Dermis blood vessel endothelial cell (primary cell): ENCODE data around the gene SDC4. TPM values are rescaled to one million over a fixed set of nuclear protein-coding genes. Genes with fewer than 3 reads are reported as not detected.

Experiments
- DNase-seq: peaks from one replicate; pipeline ENCODE4 v3.0.0; 2010
- total RNA-seq: library from RNA; depleted of rRNA; stranded (reverse); fragments of >200 nt; gene quantifications from 2 replicates; pipeline ENCODE4 v1.2.3, GENCODE V29; 2014

SDC4 gene
- total RNA-seq, result 41.5 and 79.3 TPM in 2 replicates

- DNase-seq, result peak; percentile 69
Measured at GRCh38 chr20:45347936-45348778, at the start of gene SDC4. Gene SDC4, minus strand, starts transcription at chr20:45348424. Its CDS starts 40 bp downstream, at chr20:45348384.

GRCh38 chr20:45395114-45395415 lies 46.8 kb upstream of the SDC4 start:
- no peak for DNase-seq

- no peak for DNase-seq
Measured at GRCh38 chr20:45394221-45395113, 46.2 kb upstream of the SDC4 start.

- DNase-seq, result no peak
Measured at GRCh38 chr20:45392733-45393132, 44.5 kb upstream of the SDC4 start.

GRCh38 chr20:45391559-45391958 lies 43.3 kb upstream of the SDC4 start:
- DNase-seq, result no peak

GRCh38 chr20:45390931-45391330 lies 42.7 kb upstream of the SDC4 start:
- DNase-seq, result no peak

GRCh38 chr20:45387274-45387673 lies 39.0 kb upstream of the SDC4 start:
- no peak for DNase-seq

GRCh38 chr20:45378191-45378590 lies 30.0 kb upstream of the SDC4 start, which contains the start of gene TP53TG5:
Gene TP53TG5, minus strand, starts transcription at chr20:45378325. Its CDS starts 89 bp downstream, at chr20:45378236.
- DNase-seq, result no peak

- DNase-seq, result no peak
Measured at GRCh38 chr20:45377269-45377668, 29.0 kb upstream of the SDC4 start.

- no peak for DNase-seq
Measured at GRCh38 chr20:45374966-45375365, 26.7 kb upstream of the SDC4 start.

GRCh38 chr20:45374101-45374467 lies 25.9 kb upstream of the SDC4 start:
- no peak for DNase-seq

GRCh38 chr20:45373353-45374100 lies 25.3 kb upstream of the SDC4 start:
- DNase-seq, result peak; percentile 90

- DNase-seq, result peak; percentile 42
Measured at GRCh38 chr20:45372646-45373352, 24.6 kb upstream of the SDC4 start.

GRCh38 chr20:45372241-45372640 lies 24.0 kb upstream of the SDC4 start:
- no peak for DNase-seq

GRCh38 chr20:45370571-45371160 lies 22.4 kb upstream of the SDC4 start:
- DNase-seq, result no peak

- DNase-seq, result no peak
Measured at GRCh38 chr20:45368221-45368980, 20.2 kb upstream of the SDC4 start.

GRCh38 chr20:45367126-45367525 lies 18.9 kb upstream of the SDC4 start:
- DNase-seq, result no peak

GRCh38 chr20:45366631-45367030 lies 18.4 kb upstream of the SDC4 start:
- DNase-seq, result no peak

- no peak for DNase-seq
Measured at GRCh38 chr20:45366192-45366591, 18.0 kb upstream of the SDC4 start.

GRCh38 chr20:45365444-45365970 lies 17.3 kb upstream of the SDC4 start:
- no peak for DNase-seq
